Fibroblast of pulmonary artery (primary cell): ENCODE results near the gene DAPK3.
"Not testable (repeated sequence)": the region's sequence is repeated elsewhere in the genome, so short reads cannot be mapped to it uniquely, and the experiment has no call there.

Source experiments
- DNase-seq: peaks from one replicate; pipeline ENCODE4 v3.0.0-alpha.2; 2010; ENCODE audit warnings: low read depth
- H3K4me3 ChIP-seq: replicated peaks from 2 replicates; pipeline ENCODE4 v1.5.1; 2011; ENCODE audit warnings: low read depth, mild to moderate bottlenecking, control low read depth, low read length, moderate library complexity
- TF ChIP-seq, protein P1 (sequence below): IDR thresholded peaks from 2 replicates; pipeline ENCODE4 v1.5.1; 2011; ENCODE audit warnings: mild to moderate bottlenecking, control low read depth, low read length, inconsistent platforms; ENCODE audit errors: missing control alignments

Gene DAPK3

DNA sequence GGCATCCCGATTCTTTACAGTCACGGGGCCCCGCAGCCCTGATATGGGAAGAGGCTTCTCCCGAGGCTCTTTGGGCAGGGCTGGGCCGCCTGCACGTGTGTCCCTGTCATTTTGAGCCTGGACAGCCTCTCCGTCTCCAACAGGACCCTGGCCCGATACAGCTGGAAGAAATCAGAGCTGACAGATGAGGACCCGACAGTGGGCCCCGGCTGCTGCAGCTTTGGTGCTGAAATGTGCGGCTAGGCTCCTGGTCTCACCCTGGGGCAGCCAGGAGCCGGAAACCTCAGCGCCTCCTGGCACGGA lies 39.9 kb upstream of the DAPK3 start:
- DNase-seq: no peak
- TF ChIP-seq, protein P1, sequence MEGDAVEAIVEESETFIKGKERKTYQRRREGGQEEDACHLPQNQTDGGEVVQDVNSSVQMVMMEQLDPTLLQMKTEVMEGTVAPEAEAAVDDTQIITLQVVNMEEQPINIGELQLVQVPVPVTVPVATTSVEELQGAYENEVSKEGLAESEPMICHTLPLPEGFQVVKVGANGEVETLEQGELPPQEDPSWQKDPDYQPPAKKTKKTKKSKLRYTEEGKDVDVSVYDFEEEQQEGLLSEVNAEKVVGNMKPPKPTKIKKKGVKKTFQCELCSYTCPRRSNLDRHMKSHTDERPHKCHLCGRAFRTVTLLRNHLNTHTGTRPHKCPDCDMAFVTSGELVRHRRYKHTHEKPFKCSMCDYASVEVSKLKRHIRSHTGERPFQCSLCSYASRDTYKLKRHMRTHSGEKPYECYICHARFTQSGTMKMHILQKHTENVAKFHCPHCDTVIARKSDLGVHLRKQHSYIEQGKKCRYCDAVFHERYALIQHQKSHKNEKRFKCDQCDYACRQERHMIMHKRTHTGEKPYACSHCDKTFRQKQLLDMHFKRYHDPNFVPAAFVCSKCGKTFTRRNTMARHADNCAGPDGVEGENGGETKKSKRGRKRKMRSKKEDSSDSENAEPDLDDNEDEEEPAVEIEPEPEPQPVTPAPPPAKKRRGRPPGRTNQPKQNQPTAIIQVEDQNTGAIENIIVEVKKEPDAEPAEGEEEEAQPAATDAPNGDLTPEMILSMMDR: no peak
- no peak overlapping the region for H3K4me3 ChIP-seq

DNA sequence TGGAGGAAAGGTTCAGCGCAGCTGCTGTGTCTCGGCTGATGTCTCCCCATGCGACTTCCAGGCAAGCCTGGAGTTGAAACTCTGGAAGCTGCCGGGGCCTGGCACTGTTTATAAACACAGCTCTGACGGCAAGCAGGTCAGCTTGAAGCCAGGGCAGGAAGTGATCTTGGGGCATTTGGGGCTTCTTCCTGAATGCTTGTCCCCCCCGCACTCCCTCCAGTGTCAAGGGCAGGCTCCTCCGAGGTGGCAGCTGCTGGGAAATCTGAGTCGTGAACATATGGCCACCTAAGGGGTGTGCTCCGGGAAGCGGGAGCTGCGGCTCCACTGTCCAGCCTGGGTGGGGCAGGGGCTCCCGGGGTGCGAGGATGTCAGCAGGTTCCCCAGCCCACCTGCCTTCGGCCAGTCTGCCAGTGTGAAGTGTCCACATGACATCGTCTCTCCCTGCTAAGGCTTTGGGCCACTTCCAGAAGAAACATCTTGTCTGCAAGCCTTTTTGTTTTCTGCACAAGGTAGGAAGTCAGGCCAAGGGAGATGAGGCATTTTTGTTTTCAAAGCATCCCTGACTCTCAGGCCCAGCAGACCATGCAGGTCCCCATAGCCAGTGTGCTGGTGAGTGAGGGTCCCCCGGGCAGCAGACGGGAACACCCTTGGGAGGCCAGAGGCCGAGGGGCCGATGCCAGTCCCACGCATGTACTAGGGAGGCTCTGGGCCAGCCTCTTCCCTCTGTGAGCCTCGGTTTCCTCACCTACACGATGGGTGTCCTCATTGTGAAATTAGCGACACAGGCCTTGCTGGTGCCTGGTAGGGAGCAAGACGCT lies 39.3 kb upstream of the DAPK3 start:
- DNase-seq: no peak
- TF ChIP-seq, protein P1: no peak
- H3K4me3 ChIP-seq: no peak overlapping the region

DNA sequence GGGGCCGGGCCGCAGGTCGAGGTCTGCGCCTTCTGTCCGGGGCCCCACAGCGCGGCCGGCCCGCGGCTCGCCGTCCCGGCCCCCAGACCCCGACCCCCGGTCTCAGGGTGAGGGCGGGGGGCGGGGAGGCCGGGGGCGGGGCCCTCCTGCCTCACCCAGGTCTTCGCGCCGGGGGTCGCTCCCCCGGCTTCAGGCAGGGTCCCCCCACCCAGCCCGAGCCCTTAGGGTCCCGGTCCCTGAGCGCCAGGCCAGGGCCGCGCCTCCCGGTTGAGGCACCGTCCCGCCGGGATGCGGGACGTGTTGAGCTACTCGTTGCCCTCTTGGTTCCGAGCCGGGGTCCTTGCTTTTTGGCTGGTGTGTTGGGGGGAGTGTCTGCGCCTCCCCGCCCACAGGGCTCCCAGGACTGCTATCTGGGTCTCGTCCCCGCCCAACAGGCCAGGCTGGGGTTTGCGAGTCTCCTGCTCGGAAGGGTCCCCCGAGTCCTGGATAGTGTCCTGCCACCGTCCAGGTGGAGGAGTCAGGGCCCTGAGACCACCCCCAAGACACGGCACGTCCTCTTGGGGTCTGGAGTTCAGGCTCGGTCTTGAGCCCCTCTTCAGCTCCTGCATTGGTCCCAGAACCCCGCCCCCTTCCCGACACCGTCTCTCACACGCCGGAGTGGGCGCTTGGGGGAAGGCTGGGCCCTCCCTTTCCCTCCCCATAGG lies 37.1 kb upstream of the DAPK3 start:
- H3K4me3 ChIP-seq: peak overlapping the region; percentile 91
- TF ChIP-seq, protein P1: no peak
- DNase-seq: no peak

DNA sequence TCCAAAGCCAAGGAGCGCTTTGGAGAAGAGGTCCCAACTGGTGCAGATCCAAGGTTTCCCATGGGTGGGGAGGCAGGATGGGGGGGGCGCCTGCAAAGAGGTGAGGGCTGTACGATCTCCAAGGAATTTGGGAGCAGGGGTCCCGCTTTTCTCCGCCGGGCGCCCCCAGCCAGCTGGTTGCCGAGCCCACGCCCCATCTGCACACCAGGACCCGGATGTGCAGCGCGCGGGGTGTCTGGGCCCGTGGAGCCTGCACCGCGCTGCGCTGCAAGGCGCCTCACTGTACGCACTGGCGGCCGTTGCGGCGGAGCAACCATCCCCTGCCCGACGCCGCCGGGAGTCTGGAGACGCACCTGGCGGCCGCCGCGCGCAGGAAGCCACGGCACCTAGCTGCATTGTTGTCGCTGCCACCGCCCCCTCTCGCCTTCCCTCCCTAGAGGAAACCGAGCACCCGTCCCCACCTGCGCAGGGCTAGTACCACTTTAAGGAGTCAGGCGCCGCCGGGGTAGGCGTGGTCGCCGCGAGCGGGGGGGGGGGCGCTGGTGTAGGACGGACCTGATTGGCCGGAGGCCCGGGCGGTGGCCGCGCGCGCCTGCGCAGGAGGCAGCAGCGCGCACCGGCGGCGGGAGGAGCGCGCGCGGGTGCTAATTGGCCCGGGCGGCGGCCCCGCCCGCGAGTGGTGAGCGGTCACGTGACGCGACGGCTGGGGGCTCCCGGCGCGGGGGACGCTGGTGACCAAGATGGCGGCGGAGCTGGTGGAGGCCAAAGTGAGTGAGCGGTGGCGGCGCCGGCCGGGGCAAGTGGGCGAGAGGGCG lies 36.3 kb upstream of the DAPK3 start, which contains the start of gene PIAS4:
PIAS4 (plus strand) TSS at position 716 of the 815 bp plus-strand sequence; CDS start at position 741, 25 bp downstream.
- peak; percentile 93 for DNase-seq
- H3K4me3 ChIP-seq: peak within 1 kb of the TSS; percentile 91
- TF ChIP-seq, protein P1: no peak

DNA sequence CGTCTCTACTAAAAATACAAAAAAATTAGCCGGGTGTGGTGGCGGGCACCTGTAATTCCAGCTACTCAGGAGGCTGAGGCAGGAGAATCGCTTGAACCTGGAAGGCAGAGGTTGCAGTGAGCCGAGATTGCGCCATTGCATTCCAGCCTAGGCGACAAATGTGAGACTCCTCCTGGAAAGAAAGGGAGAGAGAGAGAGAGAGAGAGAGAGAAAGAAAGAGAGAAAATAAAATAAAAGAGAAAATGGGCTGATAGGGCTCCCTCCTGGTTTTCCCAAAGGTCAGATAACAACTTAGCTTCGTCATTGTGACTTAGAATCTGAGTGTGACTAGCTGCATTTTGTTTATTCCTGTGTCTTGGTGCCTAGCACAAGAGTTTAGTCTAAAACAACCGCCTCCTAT lies 34.5 kb upstream of the DAPK3 start:
- H3K4me3 ChIP-seq, DNase-seq: not testable (repeated sequence)

DNA sequence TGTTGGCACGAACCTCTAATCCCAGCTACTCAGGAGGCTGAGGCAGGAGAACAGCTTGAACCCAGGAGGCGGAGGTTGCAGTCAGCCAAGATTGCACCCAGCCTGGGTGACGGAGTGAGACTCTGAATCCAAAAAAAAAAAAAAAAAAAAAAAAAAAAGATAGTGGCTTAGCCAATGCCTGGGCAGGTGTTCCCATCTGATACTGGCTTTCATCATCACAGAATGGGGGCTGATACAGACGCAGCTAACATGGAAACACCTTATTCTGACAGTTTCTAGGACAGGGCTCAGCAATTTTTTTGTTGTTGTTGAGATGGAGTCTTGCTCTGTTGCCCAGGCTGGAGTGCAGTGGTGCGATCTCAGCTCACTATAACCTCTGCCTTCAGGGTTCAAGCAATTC lies 29.9 kb upstream of the DAPK3 start:
- not testable (repeated sequence) for DNase-seq, H3K4me3 ChIP-seq

DNA sequence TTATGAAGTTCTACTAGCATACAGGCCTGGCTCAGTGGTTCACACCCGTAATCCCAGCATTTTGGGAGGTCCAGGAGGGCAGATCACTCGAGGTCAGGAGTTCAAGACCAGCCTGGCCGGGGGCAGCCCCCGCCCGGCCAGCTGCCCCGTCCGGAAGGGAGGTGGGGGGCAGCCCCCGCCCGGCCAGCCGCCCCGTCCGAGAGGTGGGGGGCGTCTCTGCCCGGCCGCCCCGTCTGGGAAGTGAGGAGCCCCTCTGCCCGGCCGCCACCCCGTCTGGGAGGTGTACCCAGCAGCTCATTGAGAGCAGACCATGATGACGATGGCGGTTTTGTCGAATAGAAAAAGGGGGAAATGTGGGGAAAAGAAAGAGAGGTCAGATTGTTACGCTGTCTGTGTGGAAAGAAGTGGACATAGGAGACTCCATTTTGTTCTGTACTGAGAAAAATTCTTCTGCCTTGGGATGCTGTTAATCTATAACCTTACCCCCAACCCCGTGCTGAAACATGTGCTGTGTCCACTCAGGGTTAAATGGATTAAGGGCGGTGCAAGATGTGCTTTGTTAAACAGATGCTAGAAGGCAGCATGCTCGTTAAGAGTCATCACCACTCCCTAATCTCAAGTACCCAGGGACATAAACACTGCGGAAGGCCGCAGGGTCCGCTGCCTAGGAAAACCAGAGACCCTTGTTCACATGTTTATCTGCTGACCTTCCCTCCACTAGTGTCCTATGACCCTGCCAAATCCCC lies 27.9 kb upstream of the DAPK3 start:
- not testable (repeated sequence) for DNase-seq, H3K4me3 ChIP-seq

DNA sequence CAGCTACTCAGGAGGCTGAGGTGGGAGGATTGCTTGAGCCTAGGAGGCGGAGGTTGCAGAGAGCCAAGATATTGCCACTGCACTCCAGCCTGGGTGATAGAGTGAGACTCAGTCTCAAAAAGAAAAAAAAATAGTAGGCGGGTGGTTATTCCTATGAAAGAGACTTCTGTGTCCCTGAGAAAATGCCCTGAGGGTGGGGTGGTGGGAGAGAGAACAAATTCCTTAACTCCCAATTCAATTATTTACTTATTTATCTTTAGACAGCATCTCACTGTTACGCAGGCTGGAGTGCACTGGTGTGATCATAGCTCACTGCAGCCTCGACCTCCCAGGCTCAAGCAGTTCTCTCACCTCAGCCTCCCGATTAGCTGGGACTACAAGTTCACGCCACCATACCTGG lies 24.7 kb upstream of the DAPK3 start:
- H3K4me3 ChIP-seq: no peak overlapping the region
- TF ChIP-seq, protein P1: no peak
- no peak for DNase-seq
